Measurements from ENCODE around the gene PPP1R12B.

- TF ChIP-seq CTCF (optimal IDR thresholded peaks at IDR 0.05 in 1 of 3, IDR thresholded peaks at IDR 0.05 in 1 of 3, conservative IDR thresholded peaks at IDR 0.05 in 1 of 3; ENCODE audit: extremely low read depth in 1 of 3, insufficient read depth in 2 of 3, low read length in 3 of 3) (no peak), EZH2 (IDR thresholded peaks at IDR 0.05; ENCODE audit: low read length) (no peak)
Measured at GRCh38 chr1:202521886-202522285, 173.4 kb downstream of the PPP1R12B start.

Data from keratinocyte (primary cell).